Caco-2 (cell line): ENCODE results near the gene CYS1. TPM values are rescaled to one million over a fixed set of nuclear protein-coding genes. Genes with fewer than 3 reads are reported as not detected.

Experiments
- BruUV-seq: library from RNA; stranded (reverse); fragments of 400-500 nt; replicated peaks from 2 replicates; lab custom pipeline; 2021; lab: Mats Ljungman, UMichigan
- CTCF ChIA-PET: fragments of 300-600 bp; sonication (Branson Sonifier 250); formaldehyde crosslinking; loops from one replicate; lab custom pipeline; 2022; ENCODE audit warnings: antibody characterized with exemption; lab: Charles Lee
- POLR2A ChIA-PET: fragments of 300-600 bp; sonication (Branson Sonifier 250); formaldehyde crosslinking; loops from one replicate; lab custom pipeline; 2022; ENCODE audit warnings: antibody characterized with exemption; lab: Charles Lee
- DNase-seq, 2 experiments: peaks; one replicate each; pipeline versions ENCODE4 v3.0.0 to v3.0.0-alpha.2; 2020 to 2022
- H3K27me3 ChIP-seq: replicated peaks from 2 replicates; pipeline ENCODE4 v1.6.0; 2011; ENCODE audit warnings: low read length; ENCODE audit not compliant: control insufficient read depth, insufficient read depth
- H3K36me3 ChIP-seq: 2 replicates; pipeline ENCODE4 v1.5.1; 2011; ENCODE audit warnings: low read length; ENCODE audit not compliant: control insufficient read depth, insufficient read depth
- H3K4me1 ChIP-seq: fragments of 250-450 bp; sonication (Bioruptor Pico); 2 replicates; pipeline ENCODE4 v1.5.1; 2020; ENCODE audit warnings: mild to moderate bottlenecking
- H3K4me3 ChIP-seq: 2 replicates; pipeline ENCODE4 v1.5.1; 2011; ENCODE audit warnings: low read depth, mild to moderate bottlenecking, control low read depth, low read length
- H3K9me3 ChIP-seq: fragments of 250-450 bp; sonication (Bioruptor Pico); 2 replicates; pipeline ENCODE4 v1.5.1; 2020; ENCODE audit warnings: mild to moderate bottlenecking, moderate library complexity
- H3K27ac Mint-ChIP-seq: one replicate; pipeline ENCODE4 v1.8.0; 2022; ENCODE audit warnings: mixed read lengths; ENCODE audit not compliant: unreplicated experiment
- H3K27me3 Mint-ChIP-seq: one replicate; pipeline ENCODE4 v1.8.0; 2022; ENCODE audit warnings: mixed read lengths; ENCODE audit not compliant: insufficient read depth, unreplicated experiment
- H3K36me3 Mint-ChIP-seq: one replicate; pipeline ENCODE4 v1.8.0; 2022; ENCODE audit warnings: mild to moderate bottlenecking, mixed read lengths; ENCODE audit not compliant: insufficient read depth, unreplicated experiment
- H3K4me1 Mint-ChIP-seq: one replicate; pipeline ENCODE4 v1.8.0; 2022; ENCODE audit warnings: low read depth, mixed read lengths; ENCODE audit not compliant: unreplicated experiment
- H3K4me3 Mint-ChIP-seq: one replicate; pipeline ENCODE4 v1.8.0; 2022; ENCODE audit warnings: mild to moderate bottlenecking, moderate library complexity, mixed read lengths; ENCODE audit not compliant: unreplicated experiment
- H3K9me3 Mint-ChIP-seq: one replicate; pipeline ENCODE4 v1.8.0; 2022; ENCODE audit warnings: mixed read lengths; ENCODE audit not compliant: unreplicated experiment
- CTCF ChIP-seq, 2 experiments: fragments of 200-600 bp in 1 of 2; IDR thresholded peaks; 1 replicate in 1 of 2; 2 replicates in 1 of 2; pipeline versions ENCODE4 v1.5.1 to v1.8.0; 2011 to 2022; ENCODE audit warnings: antibody characterized with exemption in 1 of 2, control low read depth in 1 of 2, inconsistent platforms in 1 of 2, low read depth in 1 of 2, low read length in 1 of 2, mild to moderate bottlenecking in 1 of 2, moderate library complexity in 1 of 2; ENCODE audit not compliant: insufficient read depth in 1 of 2, severe bottlenecking in 1 of 2, unreplicated experiment in 1 of 2
- intact Hi-C: fragments of 100-400 bp; cut with micrococcal nuclease; formaldehyde crosslinking; loops from one replicate; pipeline ENCODE4 v1.10.0; 2022; ENCODE audit not compliant: unreplicated experiment
- total RNA-seq: library from RNA; stranded (reverse); gene quantifications from 2 replicates; pipeline ENCODE4 v1.2.3, GENCODE V29; 2022

Gene CYS1
- total RNA-seq, 1 experiment from 2014 or later = 1.4 TPM

GRCh38 chr2:10008809-10009176 is 71.4 kb downstream of the CYS1 start:
- ChIA-PET CTCF (interaction anchor here (0.6 kb wide), 1 partner anchor 22 kb away, joined by 3 read pairs; no protein-coding TSS in a partner anchor), POLR2A (no interaction called here)
- Mint-ChIP-seq H3K9me3 (no peaks in the 10 kb centered on the region), H3K4me3 (no peak overlapping the region), H3K27ac (no peak overlapping the region), H3K36me3 (no peaks in the 10 kb centered on the region), H3K4me1 (no peaks in the 10 kb centered on the region), H3K27me3 (no peaks in the 10 kb centered on the region)
- Histone ChIP-seq H3K4me3 (no peak overlapping the region), H3K27me3 (no peaks in the 10 kb centered on the region), H3K36me3 (no peaks in the 10 kb centered on the region), H3K9me3 (no peaks in the 10 kb centered on the region), H3K4me1 (no peaks in the 10 kb centered on the region)
- intact Hi-C loops = no loop called here
- BruUV-seq = no TSS peak
- no peak for TF ChIP-seq CTCF (IDR thresholded peaks at IDR 0.05; ENCODE audit: insufficient read depth in 1 of 2, low read depth in 1 of 2, low read length in 1 of 2, severe bottlenecking in 1 of 2, unreplicated experiment in 1 of 2)
- DNase-seq = no peak

- Mint-ChIP-seq H3K27me3 (no peaks in the 10 kb centered on the region), H3K9me3 (no peaks in the 10 kb centered on the region), H3K27ac (no peak overlapping the region), H3K36me3 (no peaks in the 10 kb centered on the region), H3K4me3 (no peak overlapping the region), H3K4me1 (no peaks in the 10 kb centered on the region)
- no peak overlapping the region for H3K4me3 ChIP-seq
- H3K27me3 ChIP-seq = no peaks in the 10 kb centered on the region
- H3K9me3 ChIP-seq = no peaks in the 10 kb centered on the region
- no peaks in the 10 kb centered on the region; the same call in 1 of the 2 replicates for H3K36me3 ChIP-seq
- intact Hi-C loops = no loop called here
- ChIA-PET POLR2A (no interaction called here), CTCF (interaction anchor here (0.6 kb wide), 1 partner anchor 21 kb away, joined by 3 read pairs; no protein-coding TSS in a partner anchor)
- no peaks in the 10 kb centered on the region for H3K4me1 ChIP-seq
- TF ChIP-seq CTCF (IDR thresholded peaks at IDR 0.05; ENCODE audit: insufficient read depth in 1 of 2, low read depth in 1 of 2, low read length in 1 of 2, severe bottlenecking in 1 of 2, unreplicated experiment in 1 of 2) = no peak
- BruUV-seq = no TSS peak
- no peak for DNase-seq
Measured at GRCh38 chr2:10007921-10008808, 72.0 kb downstream of the CYS1 start.

GRCh38 chr2:10007435-10007834 is 72.8 kb downstream of the CYS1 start:
- Histone ChIP-seq H3K4me1 (no peaks in the 10 kb centered on the region), H3K9me3 (no peaks in the 10 kb centered on the region), H3K27me3 (no peaks in the 10 kb centered on the region), H3K4me3 (no peak overlapping the region), H3K36me3 (no peaks in the 10 kb centered on the region; the same call in 1 of the 2 replicates)
- no peak overlapping the region for H3K4me3 Mint-ChIP-seq
- no peaks in the 10 kb centered on the region for H3K36me3 Mint-ChIP-seq
- no peaks in the 10 kb centered on the region for H3K27me3 Mint-ChIP-seq
- CTCF ChIA-PET = no interaction called here
- no peak for DNase-seq
- intact Hi-C loops = no loop called here
- POLR2A ChIA-PET = no interaction called here
- no TSS peak for BruUV-seq
- H3K27ac Mint-ChIP-seq = no peak overlapping the region
- no peaks in the 10 kb centered on the region for H3K9me3 Mint-ChIP-seq
- no peak for TF ChIP-seq CTCF (IDR thresholded peaks at IDR 0.05; ENCODE audit: insufficient read depth in 1 of 2, low read depth in 1 of 2, low read length in 1 of 2, severe bottlenecking in 1 of 2, unreplicated experiment in 1 of 2)
- no peaks in the 10 kb centered on the region for H3K4me1 Mint-ChIP-seq

Other genes with a start within 250 kb of the CYS1 start
- 24.8 and 25.3 TPM in 2 replicates for gene TAF1B, start 236.9 kb downstream of the CYS1 start, total RNA-seq
- 10.5 and 11.6 TPM in 2 replicates for gene GRHL1, start 128.7 kb downstream of the CYS1 start, total RNA-seq
- 21.0 and 22.9 TPM in 2 replicates for gene KLF11, start 36.9 kb downstream of the CYS1 start, total RNA-seq
- gene RRM2, start 42.3 kb upstream of the CYS1 start, total RNA-seq = 160 and 169 TPM in 2 replicates
- 26.3 and 26.9 TPM in 2 replicates for gene HPCAL1, start 222.5 kb upstream of the CYS1 start, total RNA-seq